GM15510 (cell line): ENCODE results near the gene PCDH15.

Source experiments
- POLR2A ChIP-seq: IDR thresholded peaks from 3 replicates; pipeline ENCODE4 v1.6.1; 2011; ENCODE audit warnings: borderline replicate concordance; ENCODE audit not compliant: insufficient read length; ENCODE audit errors: extremely low read depth

The PCDH15 gene

DNA sequence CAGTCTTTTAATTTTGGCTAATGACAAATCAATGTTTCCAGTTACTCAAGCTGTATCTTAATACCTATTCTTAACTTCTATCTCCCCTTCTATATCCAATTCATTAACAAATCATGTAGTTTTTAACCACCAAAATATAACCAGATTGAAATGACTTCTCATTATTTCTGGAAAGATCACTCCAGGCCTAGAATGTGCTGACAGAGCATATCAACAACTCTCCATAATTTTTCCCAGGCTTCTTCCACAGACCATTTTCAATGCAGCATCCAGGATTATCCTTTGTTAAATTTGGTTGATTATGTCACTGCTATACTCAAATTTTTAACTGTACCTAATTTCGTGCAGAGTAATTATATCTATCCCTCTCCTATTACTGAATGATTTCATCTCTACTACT is 704.1 kb downstream of the PCDH15 start:
- TF ChIP-seq POLR2A, result no peak

DNA sequence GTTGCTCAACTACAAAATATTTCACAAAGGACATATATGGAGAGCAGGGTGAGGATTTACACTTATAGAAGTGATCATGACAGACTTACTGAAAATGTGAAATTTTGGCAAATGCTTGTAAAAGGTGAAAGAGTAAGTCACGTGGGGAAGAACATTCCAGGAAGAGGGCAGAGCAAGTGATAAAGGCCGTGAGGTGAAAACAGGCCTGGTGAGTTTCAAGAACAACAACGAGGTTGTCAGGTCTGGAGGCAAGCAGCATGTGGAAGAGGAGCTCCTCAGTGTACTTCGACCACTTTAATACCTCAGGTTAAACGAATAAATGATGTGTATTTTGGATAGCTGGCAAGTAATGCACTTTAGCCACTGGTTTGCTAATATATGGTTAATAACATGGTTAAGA is 706.7 kb downstream of the PCDH15 start:
- no peak for TF ChIP-seq POLR2A

DNA sequence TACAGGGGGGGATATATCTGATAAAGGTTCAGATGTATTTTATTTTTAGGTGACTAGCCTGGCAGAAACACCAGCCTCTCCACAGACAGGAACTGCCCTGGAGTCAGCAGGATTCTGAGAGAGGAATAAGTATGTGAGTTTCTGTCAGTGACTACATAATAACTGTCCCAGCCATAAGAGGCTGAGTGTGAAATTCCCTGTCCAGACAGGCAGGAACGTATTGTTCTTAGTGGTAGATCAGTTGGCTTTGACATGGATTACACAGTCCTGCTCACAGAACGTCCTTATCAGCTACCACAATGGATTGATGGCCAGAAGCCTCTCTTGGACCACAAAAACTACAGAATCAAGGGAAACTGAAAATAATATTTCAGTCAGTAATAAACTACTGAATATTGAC is 709.8 kb downstream of the PCDH15 start:
- no peak for TF ChIP-seq POLR2A

DNA sequence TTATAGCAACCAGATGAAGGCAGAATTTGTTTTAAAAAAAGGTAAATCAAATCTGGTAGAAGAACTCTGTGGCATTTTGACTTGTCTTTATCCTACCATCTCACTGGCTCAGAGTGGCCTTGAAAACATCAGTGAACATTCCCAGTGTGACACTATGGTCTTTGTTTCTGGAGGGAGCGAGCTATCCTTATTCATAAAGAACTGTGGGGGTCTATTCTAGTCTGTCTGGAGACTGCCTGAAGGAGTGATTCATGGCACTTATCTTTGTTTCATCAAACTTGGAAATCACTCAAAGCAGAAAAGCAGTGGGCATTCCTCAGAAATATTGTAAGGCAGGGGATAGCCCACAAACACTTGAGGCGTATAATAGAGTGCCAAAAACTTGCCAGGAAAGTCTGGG is 719.1 kb downstream of the PCDH15 start:
- TF ChIP-seq POLR2A, result no peak

DNA sequence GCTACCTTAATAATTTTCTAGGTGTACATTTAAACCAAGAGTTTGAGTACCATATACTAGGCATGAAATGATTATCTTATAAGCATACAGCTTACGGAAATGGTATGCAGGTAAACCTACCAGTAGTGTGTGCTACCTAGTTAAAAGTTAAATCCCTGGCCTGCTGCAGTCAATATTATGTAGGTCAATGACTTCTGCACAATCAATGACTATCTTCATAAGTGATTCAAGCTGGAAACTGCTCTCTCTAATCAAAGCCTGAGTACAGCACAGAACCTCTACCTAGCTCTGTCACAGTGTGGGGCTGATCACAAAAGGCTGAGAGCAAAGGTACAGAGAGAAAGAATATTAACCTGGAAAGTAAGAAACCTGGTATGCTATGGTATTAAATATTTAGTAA is 733.7 kb downstream of the PCDH15 start:
- no peak for TF ChIP-seq POLR2A

DNA sequence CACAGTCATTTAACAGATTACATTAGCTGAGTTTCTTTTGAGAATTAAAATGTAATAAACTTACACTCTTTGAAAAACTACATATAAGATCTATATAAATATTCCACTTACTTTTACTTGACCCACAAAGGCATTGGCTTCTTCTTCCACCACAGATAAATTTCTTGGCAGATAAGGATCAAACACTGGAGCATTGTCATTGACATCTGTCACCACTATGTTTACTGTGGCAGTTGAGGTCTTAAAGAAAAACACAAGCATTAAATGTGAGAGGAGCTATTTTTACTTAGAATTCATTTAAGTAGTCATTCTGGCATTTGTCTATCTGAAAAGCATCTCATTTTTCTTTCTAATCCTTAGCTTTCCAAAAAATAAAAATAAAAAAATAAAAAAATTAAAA is 734.4 kb downstream of the PCDH15 start:
- no peak for TF ChIP-seq POLR2A

DNA sequence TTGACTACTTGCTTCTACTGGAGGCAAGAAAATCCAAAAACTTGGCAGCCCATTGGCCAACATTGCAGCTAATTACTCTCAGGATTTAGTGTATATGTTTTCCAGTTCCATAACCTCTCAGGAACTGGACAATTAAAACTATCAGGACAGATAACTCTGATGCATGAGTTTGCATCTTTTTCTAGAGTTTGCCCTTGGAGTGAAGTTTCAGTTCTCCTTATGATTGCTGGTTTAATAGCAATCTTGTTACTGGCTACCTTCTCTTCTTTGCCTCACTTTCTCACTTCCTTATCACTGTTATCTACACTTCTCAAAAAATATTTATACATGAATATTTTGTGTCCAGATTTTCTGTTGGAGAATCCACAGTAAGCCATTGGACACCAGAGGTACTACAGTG is 735.9 kb downstream of the PCDH15 start:
- TF ChIP-seq POLR2A, result no peak

DNA sequence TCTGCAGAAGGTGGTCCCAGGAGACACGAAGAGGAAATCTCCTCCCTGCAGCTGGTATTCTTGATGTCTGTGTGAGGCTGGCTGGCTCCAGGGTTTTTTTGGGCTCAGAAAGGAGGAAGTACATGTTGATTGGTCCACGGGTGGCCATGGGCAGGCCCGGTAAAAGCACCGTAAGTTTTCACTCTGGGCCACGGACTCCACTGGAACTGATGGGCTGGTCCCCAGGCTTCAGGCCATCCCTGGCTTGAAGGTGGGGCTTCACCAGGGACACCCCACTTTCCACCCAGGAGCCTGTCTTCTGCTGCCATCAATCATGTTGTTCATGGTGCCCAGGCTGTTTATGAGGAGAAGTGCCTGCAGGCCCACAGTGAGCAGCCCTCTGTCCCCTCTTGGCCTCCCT is 736.8 kb downstream of the PCDH15 start:
- no peak for TF ChIP-seq POLR2A

DNA sequence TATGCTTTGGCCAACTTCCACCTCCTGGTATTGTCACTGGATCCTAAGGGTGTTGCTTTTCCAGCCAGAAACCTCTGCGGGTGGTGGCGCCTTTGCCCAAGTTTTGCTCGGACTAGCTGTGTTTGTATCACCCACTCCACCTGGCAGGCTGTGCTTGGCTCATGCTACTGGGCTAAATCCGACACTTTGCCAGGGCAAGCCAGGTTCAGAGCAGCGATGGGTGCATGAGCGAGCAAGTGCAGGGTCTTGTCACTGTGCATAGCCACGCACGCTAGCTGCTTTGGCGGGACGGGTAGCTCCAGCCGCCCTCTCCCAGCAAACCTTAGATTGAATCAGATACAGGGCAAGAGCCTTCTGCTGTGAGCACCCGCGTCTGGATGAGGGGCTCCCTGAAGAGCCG is 737.5 kb downstream of the PCDH15 start:
- no peak for TF ChIP-seq POLR2A

DNA sequence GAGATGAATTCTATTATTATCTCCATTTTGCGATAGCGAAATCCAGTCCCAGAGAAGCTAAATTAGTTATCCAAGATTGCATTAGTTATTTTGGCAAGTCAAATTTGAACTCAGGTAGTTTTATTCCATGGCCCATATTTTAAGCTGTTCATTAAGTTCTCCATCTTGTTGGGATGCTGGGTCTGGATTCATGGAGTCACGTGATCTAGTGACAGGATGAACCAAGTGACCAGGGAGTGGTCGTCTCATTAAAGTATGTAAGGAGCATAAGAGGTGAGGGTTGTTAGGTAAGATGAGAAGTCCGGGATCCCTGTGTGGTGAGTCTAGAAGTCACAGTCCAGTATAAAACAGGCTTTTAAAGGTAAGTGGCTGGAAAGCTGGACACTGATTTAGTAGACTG is 740.5 kb downstream of the PCDH15 start:
- no peak for TF ChIP-seq POLR2A

DNA sequence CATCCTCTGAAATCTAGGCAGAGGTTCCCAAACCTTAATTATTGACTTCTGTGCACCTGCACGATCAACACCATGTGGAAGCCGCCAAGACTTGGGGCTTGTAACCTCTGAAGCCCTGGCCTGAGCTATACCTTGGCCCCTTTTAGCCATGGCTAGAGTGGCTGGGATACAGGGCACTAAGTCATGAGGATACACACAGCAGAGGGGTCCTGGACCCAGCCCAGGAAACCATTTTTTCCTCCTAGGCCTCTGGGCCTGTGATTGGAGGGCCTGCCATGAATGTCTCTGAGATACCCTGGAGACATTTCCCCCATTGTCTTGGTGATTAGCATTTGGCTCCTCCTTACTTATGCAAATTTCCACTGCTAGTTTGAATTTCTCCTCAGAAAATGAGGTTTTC is 743.7 kb downstream of the PCDH15 start:
- no peak for TF ChIP-seq POLR2A

DNA sequence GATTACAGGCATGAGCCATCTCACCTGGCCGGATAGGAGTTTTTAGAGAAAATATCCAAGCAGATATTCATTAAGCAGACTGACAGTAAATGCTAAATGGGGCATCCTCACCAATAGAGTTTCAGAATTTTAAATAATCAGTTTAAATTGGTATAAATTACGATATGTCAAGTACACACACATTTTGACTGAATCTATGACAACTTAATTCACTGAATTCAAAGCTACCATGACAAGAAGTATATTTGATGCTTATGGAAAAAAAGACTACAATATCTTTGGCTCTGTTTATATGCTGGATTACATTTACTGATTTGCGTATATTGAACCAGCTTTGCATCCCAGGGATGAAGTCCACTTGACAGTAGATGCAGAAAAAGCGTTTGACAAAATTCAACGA is 774.7 kb downstream of the PCDH15 start:
- no peak for TF ChIP-seq POLR2A

DNA sequence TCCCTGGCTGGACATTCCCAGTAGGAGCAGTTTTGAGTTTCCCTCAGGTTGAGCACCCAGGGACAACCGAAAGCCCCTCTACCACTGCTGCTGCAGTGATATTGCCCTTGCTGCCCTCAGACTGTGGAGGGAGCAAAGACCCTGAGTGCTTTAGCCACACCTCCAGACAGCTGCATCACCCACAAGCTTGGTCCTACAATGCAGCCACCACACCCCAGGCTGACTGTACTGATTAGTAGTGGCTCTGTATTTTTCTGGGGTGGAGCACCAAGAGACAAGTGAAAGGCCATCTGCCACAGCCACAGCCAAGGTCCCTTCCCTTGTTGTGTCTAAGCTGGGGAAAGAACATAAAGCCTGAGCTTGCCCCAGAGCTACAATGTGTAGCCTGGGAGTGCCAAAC is 789.9 kb downstream of the PCDH15 start:
- TF ChIP-seq POLR2A, result no peak

DNA sequence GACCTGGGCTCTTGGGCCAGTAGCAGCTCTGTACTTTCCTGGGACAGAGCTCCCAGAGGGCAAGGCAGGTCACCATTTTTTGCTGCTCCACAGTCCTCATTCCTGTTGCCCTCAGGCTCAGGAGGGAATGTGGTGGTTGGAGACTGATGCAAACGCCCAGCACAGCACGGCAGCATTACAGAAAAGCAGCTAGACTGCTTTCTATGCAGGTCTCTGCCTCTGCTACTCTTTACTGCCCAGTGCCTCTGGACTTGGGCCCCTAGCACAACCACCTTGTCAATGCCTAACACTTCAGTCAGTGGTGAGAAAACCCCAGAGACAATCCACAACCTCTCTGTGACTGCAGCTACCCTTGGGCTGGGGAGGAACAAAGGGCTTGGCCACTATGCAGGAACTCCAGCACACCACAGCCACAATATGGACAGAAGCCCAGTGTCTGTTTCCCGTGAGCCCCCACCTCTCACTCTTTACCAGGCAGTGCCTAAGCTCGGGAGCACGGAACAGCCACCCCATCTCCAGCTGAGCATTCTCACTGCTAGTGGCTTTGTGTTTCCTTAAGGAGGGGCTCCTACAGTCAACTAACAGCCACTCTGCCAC is 790.6 kb downstream of the PCDH15 start:
- TF ChIP-seq POLR2A, result no peak

DNA sequence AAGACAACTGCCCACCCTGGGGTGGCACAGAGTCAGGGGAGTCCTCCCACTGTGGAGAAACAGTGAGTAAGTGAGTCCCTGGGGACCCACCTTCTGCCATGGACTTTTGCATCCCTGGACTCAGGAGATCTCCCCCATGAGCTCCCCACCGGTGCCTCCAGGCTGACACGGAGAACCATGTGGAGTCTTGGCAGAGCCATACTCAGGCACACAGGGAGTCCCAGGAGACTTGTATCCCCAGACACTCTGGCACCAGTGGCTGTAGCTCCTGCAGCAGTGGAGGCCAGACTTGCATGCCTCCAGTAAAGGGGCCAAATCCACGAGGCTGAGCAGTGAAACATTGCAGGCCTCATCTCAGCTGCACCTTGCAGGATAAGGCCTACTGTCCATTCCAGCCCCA is 791.4 kb downstream of the PCDH15 start:
- no peak for TF ChIP-seq POLR2A

DNA sequence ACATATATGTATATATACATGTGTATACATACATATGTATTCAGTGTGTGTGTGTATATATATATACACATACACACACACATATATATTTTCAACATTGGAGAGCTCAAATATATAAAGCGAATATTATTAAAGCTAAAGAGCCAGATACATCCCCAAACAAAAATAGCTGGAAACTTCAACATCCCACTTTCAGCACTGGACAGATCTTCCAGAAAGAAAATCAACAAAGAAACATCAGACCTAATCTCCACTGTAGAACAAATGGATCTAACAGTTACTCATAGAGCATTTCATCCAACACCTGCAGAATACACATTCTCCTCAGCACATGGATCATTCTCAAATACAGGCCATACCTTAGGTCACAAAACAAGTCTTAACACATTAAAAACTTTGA is 799.0 kb downstream of the PCDH15 start:
- no peak for TF ChIP-seq POLR2A

DNA sequence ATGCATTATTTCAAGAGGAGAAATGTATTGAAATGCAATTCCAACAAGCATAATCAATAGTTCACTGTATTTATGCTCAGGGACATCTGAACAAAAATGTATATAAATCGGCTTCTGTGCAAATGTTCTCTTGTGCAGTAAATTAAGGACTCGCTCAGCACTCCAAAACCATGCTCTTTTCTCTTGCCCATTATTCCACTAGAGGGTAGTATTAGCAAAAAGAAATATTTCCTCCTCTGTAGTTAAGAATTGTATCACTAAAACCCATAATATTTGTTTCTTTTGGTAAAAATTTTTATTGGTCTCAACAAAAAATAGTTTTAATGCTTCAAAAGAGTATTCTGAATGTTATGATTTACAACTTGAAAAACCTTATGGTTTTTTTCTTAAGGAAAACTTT is 803.1 kb downstream of the PCDH15 start:
- no peak for TF ChIP-seq POLR2A
